ENCODE results near the gene SLC6A18.

Gene SLC6A18

DNA sequence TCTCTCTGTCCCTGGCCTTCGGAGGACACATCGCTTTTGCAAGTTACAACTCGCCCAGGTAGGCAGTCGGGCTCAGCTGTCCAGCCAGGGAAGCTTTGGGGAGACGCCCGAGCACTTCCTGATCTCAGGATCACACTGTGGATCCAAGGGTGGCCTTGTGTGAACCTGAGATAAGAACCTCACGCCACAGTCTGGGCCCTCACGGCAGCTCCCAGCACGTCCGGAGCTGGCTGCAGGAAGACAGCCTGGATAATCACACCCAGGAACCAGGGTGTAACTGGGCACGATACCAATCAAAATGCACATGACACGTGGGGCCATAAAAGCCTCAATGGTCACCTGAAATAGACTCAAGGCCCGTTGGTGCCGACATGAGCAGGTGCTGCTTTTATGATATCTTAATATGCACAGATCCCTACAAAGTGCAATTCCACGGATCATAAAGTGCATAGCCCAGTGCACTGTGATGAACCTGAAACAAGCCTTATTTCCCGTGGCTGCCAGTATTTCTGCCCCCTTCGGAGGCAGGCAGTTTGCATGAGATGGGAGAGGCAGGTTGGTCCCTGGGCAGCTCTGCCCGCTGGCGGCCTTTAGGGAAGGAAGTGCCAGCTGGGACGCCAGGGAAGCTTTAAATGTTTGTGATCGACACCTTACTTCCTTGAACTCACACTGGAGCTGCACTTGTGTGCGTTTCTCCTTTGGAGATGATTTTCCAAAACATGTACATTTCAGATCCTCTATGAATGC lies 14.5 kb downstream of the SLC6A18 start:
- no peak for DNase-seq

DNA sequence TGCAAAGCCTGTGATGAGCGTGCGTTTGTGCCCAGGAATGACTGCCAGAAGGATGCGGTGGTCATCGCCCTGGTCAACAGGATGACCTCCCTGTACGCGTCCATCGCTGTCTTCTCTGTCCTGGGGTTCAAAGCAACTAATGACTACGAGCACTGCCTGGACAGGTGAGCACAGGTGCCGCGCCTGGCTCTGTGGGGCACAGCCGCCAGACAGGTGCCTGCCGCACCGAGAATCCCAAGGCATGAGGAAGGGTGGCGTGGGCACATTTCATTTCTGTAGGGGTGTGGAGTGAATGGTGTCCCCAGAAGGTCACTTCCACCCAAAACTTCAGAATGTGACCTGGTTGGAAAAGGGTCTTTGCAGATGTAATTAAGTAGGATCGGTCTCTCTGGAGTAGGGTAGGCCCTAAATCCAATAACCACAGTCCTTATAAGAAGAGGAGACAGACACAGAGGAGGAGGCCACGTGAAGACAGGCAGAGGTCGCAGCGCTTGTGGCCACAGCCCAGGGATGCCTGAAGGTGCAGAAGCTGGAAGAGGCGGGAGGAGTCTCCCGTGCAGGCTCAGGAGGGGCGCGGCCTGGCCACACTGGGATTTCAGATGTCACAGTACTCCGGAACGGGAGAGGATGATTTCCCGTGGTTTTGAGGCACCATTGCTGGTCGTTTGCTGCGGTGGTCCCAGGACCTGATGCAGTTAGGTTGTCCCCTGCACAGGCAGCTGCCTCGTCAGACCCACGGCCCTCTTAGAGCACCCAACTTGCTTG lies 15.5 kb downstream of the SLC6A18 start:
- DNase-seq = no peak

GRCh38 chr5:1241509-1242080 lies 16.4 kb downstream of the SLC6A18 start:
- DNase-seq = no peak

GRCh38 chr5:1242733-1243486 lies 17.7 kb downstream of the SLC6A18 start:
- DNase-seq = no peak

GRCh38 chr5:1243487-1244130 lies 18.4 kb downstream of the SLC6A18 start:
- DNase-seq = no peak

DNA sequence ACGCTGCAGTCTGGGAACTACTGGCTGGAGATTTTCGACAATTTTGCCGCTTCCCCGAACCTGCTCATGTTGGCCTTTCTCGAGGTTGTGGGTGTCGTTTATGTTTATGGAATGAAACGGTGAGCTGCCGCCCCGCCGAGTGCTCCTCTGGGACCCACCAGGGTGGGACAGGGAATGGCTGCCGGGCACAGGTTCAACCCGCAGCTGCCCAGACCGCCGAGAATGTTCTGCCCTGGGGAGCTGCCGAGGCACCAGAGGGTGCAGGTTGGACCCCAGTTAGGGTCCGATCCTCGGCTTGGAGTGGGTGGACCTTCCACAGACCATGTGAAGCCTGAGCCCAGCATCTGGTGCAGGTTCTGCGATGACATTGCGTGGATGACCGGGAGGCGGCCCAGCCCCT lies 19.1 kb downstream of the SLC6A18 start:
- DNase-seq = no peak

DNA sequence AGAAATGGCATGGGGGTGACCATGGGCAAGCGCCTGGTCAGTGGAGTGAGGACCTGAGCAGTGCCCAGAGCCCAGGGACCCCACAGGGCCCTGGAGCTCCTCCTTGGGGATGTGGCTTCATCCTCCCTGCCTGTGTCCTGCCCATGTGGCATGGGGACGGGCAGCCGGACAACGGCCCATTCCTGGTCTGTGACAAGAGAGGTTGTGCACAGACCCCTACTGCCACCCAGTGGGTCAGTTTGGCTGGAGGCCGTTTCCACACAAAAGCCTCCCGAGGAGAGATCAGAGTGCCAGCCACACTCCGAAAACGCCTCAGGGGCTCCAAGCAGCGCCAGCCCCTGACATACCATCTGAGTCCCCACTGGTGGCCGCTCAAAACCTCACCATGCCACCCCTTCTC lies 19.8 kb downstream of the SLC6A18 start:
- DNase-seq = no peak

DNA sequence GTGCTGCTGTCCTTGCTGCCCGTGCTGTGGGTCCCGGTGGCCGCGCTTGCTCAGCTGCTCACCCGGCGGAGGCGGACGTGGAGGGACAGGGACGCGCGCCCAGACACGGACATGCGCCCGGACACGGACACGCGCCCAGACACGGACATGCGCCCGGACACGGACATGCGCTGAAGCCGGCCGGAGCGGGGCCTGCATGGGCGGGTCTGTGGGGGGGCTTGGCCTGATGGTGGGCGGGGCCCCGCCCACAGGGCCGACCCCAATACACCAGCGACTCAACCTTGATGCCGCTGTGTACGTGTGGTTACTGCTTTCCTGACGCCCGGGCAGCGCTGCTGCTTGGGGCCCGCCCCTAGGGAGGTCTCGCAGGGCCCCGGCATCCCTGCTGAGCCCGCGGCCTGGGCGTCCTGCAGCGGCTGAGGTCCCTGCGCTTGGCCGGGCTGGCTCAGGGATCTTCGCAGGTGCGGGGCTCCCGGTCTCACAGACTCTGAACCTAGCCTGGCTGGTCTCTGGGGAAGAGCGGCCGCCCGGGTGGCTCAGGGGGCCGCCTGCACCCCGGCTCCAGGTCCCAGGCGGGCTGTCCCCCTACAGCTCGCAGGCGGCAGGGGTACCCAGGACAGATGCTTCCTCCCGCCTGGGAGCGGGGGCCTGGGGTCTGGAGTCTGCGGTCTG lies 20.9 kb downstream of the SLC6A18 start:
- no peak for DNase-seq

- no peak for DNase-seq
Measured at GRCh38 chr5:1246711-1247431, 21.7 kb downstream of the SLC6A18 start.

- DNase-seq = no peak
Measured at GRCh38 chr5:1247811-1248210, 22.6 kb downstream of the SLC6A18 start.

DNA sequence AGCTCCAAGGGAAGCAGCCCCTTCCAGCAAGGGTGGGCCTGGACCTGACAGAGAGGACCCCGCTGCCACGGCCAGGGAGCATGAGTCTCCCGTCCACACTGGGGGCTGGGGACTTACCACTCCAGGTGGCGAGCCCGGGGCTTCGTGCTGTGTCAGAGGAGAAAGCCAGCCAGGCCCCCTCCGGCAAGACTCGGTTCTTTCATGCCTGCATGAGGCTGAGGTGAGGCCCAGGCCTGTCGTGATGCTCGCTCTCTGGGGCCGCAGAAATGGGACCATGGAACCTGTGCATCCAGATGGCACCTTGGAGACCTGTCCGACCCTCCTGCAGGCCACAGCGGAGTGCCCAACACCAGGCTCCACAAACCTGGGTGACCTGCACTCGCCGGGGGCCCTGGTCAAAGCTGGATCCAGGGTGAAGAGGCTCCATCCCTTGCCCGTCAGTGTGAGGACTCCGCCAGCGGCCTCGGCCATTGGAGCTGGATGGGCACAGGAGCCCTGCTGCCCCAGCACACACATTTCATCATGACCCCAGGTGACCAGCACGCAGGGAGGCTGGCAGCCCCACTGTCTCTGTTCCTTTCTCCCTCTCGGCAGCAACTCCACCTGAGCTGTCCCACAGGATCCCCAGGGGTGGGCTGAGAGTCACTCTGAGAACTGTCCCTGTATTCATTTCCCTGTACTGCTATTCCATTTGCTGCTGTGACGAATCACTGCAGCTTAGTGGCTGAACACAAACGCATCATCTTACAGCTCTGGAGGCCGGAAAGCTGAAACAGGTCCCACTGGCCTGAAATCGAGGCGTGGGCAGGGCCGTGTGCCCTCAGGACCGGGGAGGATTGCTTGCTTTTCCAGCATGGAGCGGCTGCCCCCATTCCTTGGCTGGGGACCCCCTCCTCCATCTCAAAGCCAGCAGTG lies 24.4 kb downstream of the SLC6A18 start:
- no peak for DNase-seq

- DNase-seq = no peak
Measured at GRCh38 chr5:1251678-1252580, 26.7 kb downstream of the SLC6A18 start.

- DNase-seq = no peak
Measured at GRCh38 chr5:1252681-1253080, 27.5 kb downstream of the SLC6A18 start.

DNA sequence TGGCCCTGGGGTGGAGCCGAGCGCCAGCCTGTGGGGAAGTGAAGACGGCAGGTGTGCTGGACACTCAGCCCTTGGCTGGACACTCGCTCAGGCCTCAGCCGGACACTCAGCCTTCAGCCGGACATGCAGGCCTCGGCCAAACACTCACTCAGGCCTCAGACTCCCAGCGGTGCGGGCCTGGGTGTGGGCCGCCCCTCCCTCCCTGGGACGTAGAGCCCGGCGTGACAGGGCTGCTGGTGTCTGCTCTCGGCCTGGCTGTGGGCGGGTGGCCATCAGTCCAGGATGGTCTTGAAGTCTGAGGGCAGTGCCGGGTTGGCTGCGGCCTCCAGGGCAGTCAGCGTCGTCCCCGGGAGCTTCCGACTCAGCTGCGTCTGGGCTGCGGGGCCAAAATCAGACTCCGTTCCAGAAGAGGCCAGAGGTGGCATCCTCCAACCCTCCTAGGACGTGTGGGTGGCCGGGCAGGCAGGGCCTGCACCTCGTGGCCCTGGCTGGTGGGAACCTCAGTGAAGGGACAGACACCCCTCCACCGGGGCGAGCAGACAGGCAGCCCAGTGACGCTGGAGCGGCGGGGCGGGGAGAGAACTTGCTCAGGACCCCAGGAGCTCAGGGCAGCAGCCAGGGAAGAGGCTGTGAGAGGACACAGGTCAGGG lies 28.4 kb downstream of the SLC6A18 start:
- DNase-seq = no peak

DNA sequence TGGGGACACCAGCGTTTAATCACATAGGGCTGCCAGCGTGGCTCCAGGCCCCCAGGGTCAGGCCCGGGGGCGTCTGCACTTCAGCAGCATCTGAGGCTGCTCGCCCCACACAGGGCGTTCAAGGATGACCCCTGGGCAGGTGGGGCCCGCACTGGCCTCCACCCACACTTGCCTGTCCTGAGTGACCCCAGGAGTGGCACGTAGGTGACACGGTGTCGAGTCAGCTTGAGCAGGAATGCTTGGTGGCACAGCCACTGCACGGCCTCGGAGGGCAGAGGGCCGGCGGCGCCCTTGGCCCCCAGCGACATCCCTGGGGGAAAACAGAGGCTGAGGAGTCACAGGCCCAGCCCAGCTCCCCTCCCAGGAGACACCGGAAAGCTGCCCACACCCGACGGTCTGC lies 29.0 kb downstream of the SLC6A18 start:
- DNase-seq = no peak

DNA sequence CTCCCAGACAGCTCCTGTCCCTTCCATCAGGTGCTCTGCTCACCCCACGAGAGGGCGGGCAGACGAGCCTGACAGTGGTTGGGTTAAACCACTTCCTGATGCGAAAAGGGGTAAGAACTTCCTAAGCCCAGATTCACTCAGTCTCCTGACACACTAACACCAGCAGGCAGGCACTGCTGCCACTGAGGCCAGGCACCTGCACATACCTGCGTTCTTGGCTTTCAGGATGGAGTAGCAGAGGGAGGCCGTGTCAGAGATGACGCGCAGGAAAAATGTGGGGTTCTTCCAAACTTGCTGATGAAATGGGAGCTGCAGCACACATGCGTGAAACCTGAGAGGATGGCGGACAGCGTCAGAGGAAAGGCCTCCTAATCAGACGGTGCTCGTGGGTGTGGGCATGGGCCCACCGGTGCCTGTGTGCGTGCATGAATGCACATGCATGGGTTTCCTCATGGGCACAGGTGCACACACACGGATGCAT lies 29.9 kb downstream of the SLC6A18 start:
- DNase-seq = no peak

- DNase-seq = no peak
Measured at GRCh38 chr5:1256776-1257175, 31.6 kb downstream of the SLC6A18 start.

DNA sequence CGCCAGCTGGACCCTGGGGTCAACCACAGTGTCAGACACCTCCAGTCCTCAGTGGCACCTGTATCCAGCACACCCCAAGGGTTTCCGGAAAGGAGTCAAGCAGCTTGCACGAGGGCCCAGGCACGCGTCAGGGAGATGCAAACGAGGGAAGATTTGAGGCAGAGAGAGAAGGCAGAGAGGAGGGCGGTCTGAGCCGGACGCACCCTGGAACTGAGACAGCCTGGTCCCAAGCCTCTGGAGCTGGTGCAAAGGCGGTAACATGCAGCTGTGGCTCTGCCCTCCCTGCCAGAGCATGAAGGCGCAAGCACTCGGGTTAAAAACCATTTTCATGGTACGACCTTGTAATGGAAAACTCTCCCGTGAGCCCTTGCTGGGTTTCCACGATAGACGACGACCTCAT lies 32.2 kb downstream of the SLC6A18 start:
- DNase-seq = no peak

DNA sequence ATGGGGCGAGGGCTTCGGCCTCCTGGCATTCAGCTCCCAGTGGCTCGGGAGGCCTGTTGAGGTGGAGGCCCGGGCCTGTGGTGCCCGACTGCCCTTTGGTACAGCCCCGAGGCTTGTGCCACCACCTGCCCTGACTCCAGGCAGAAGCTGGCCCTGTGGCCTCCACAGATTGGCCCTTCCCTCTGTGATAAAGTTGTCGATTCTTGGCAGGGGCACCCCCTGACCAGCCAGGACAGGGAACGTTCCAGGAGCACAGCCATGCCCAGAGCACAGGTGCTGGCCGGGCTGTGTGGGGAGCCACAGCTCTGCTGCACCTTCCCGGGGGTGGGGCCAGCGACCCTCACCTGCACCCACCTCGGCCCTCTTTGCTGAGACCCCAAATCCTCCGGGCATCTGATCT lies 32.7 kb downstream of the SLC6A18 start:
- no peak for DNase-seq

Data from amniotic stem cell (primary cell).